Measurements from ENCODE around the gene ADORA2A.

- TF ChIP-seq POLR2A (IDR thresholded peaks at IDR 0.05) (no peak), CTCF (IDR thresholded peaks at IDR 0.05) (no peak)
These were observed 12.1 kb upstream of the ADORA2A start for GRCh38 chr22:24414984-24415945.

Measured in upper lobe of left lung (tissue), 4 donors.